Effector memory CD8-positive, alpha-beta T cell (primary cell): Measurements from ENCODE around the gene BIRC5.
"Not testable (repeated sequence)": the region's sequence is repeated elsewhere in the genome, so short reads cannot be mapped to it uniquely, and the experiment has no call there.

Experiments used
- ATAC-seq: fragments of 150-1000 bp; cut with Tn5 transposase; replicated peaks from 2 replicates; pipeline ENCODE4 v1.10.0; 2021; ENCODE audit warnings: mild to moderate bottlenecking, moderate library complexity
- DNase-seq, 3 experiments: peaks; one replicate each; pipeline ENCODE4 v3.0.0; 2021
- H3K27ac Mint-ChIP-seq, 2 donors: one replicate each; pipeline ENCODE4 v1.8.0; 2022; ENCODE audit warnings: mild to moderate bottlenecking in 2 of 2, mixed read lengths in 2 of 2, moderate library complexity in 2 of 2
- H3K27me3 Mint-ChIP-seq, 2 donors: one replicate each; pipeline ENCODE4 v1.8.0; 2022; ENCODE audit warnings: mixed read lengths in 2 of 2
- H3K36me3 Mint-ChIP-seq: one replicate; pipeline ENCODE4 v1.8.0; 2022; ENCODE audit warnings: mild to moderate bottlenecking, moderate library complexity, mixed read lengths; ENCODE audit not compliant: insufficient read depth
- H3K4me1 Mint-ChIP-seq, 2 donors: one replicate each; pipeline ENCODE4 v1.8.0; 2022; ENCODE audit warnings: low read depth in 2 of 2, mixed read lengths in 2 of 2
- H3K4me3 Mint-ChIP-seq, 2 donors: one replicate each; pipeline ENCODE4 v1.8.0; 2022; ENCODE audit warnings: mild to moderate bottlenecking in 2 of 2, mixed read lengths in 2 of 2, moderate library complexity in 2 of 2
- H3K9me3 Mint-ChIP-seq, 2 donors: one replicate each; pipeline ENCODE4 v1.8.0; 2022; ENCODE audit warnings: mixed read lengths in 2 of 2
- total RNA-seq, 9 experiments: gene quantifications; one replicate each; lab custom pipeline; 2026; lab: John Stamatoyannopoulos, UW

BIRC5 gene
- total RNA-seq, result 0.06 to 8.7 (median 0.49) reads per million in 9 experiments

GRCh38 chr17:78214016-78214705 is at the start of gene BIRC5:
BIRC5 (plus strand) TSS chr17:78214253; CDS start chr17:78214317, 64 bp downstream.
- peak; percentile 91 to 92 (median 92) for DNase-seq

GRCh38 chr17:78164748-78165607 is 49.1 kb upstream of the BIRC5 start:
- Mint-ChIP-seq H3K4me3 (no peak overlapping the region), H3K36me3 (peaks cover 3% of the 10 kb centered on the region), H3K27ac (peak overlapping the region in 1 of 2 donors; percentile 76), H3K4me1 (peaks cover 0 to 10% of the 10 kb centered on the region in 2 donors), H3K27me3 (no peaks in the 10 kb centered on the region), H3K9me3 (no peaks in the 10 kb centered on the region)
- DNase-seq (no peak), ATAC-seq (no peak)

More at GRCh38 chr17:78214016-78214705, at the start of gene BIRC5:
- Mint-ChIP-seq H3K27ac (no peak within 1 kb of the TSS), H3K27me3 (no peaks in the 10 kb centered on the region), H3K4me1 (peaks cover 3% of the 10 kb centered on the region in 2 donors), H3K36me3 (peaks cover 2% of the 10 kb centered on the region), H3K4me3 (peak within 1 kb of the TSS; percentile 70 to 74), H3K9me3 (no peaks in the 10 kb centered on the region)
- peak; percentile 100 for ATAC-seq

GRCh38 chr17:78166416-78166815 is 47.6 kb upstream of the BIRC5 start:
- Mint-ChIP-seq H3K27me3 (no peaks in the 10 kb centered on the region), H3K27ac (no peak overlapping the region), H3K36me3 (peaks cover 2% of the 10 kb centered on the region), H3K9me3 (no peaks in the 10 kb centered on the region), H3K4me1 (peaks cover 0 to 13% of the 10 kb centered on the region in 2 donors), H3K4me3 (no peak overlapping the region)
- ATAC-seq (no peak), DNase-seq (no peak)

GRCh38 chr17:78168242-78168902 is 45.7 kb upstream of the BIRC5 start, which contains the start of gene SYNGR2:
SYNGR2 (plus strand) TSS chr17:78168581; CDS start chr17:78168617, 36 bp downstream.
- Mint-ChIP-seq H3K36me3 (peaks cover 15% of the 10 kb centered on the region), H3K4me3 (peak within 1 kb of the TSS; percentile 66 to 74), H3K27me3 (no peaks in the 10 kb centered on the region), H3K27ac (peak within 1 kb of the TSS; percentile 35 to 80), H3K4me1 (peaks cover 18 to 27% of the 10 kb centered on the region in 2 donors), H3K9me3 (no peaks in the 10 kb centered on the region)
- peak; percentile 91 for ATAC-seq
- peak; percentile 85 to 90 (median 87) for DNase-seq

GRCh38 chr17:78168903-78169793 is 44.9 kb upstream of the BIRC5 start:
- H3K4me1 Mint-ChIP-seq, result peaks cover 26 to 35% of the 10 kb centered on the region in 2 donors
- H3K4me3 Mint-ChIP-seq, result peak overlapping the region; percentile 60 to 71
- peaks cover 21% of the 10 kb centered on the region for H3K36me3 Mint-ChIP-seq
- H3K9me3 Mint-ChIP-seq, result no peaks in the 10 kb centered on the region
- H3K27me3 Mint-ChIP-seq, result no peaks in the 10 kb centered on the region
- peak overlapping the region; percentile 35 to 80 for H3K27ac Mint-ChIP-seq
- DNase-seq, result peak in 2 of 3 experiments; percentile 35 to 39
- peak; percentile 62 for ATAC-seq

GRCh38 chr17:78170692-78171590 is 43.1 kb upstream of the BIRC5 start:
- Mint-ChIP-seq H3K36me3 (peaks cover 25% of the 10 kb centered on the region), H3K4me3 (peak overlapping the region; percentile 8 to 51), H3K4me1 (peaks cover 29 to 37% of the 10 kb centered on the region in 2 donors), H3K27me3 (no peaks in the 10 kb centered on the region), H3K27ac (peak overlapping the region; percentile 17 to 68), H3K9me3 (no peaks in the 10 kb centered on the region)
- ATAC-seq (no peak), DNase-seq (no peak)

- Mint-ChIP-seq H3K4me3 (peak overlapping the region in 1 of 2 donors; percentile 17), H3K4me1 (peaks cover 34 to 42% of the 10 kb centered on the region in 2 donors), H3K27ac (peak overlapping the region in 1 of 2 donors; percentile 68), H3K36me3 (peaks cover 27% of the 10 kb centered on the region)
- not testable (repeated sequence) for H3K9me3 Mint-ChIP-seq, H3K27me3 Mint-ChIP-seq, DNase-seq, ATAC-seq
These were observed 42.3 kb upstream of the BIRC5 start for GRCh38 chr17:78171591-78172248.

- no peak for ATAC-seq
- H3K27ac Mint-ChIP-seq, result peak overlapping the region; percentile 88 to 90
- peaks cover 27% of the 10 kb centered on the region for H3K36me3 Mint-ChIP-seq
- H3K9me3 Mint-ChIP-seq, result no peaks in the 10 kb centered on the region
- peak overlapping the region in 1 of 2 donors; percentile 17 for H3K4me3 Mint-ChIP-seq
- H3K27me3 Mint-ChIP-seq, result no peaks in the 10 kb centered on the region
- no peak for DNase-seq
- H3K4me1 Mint-ChIP-seq, result peaks cover 34 to 42% of the 10 kb centered on the region in 2 donors
These were observed 41.6 kb upstream of the BIRC5 start for GRCh38 chr17:78172249-78173051.

- no peaks in the 10 kb centered on the region for H3K27me3 Mint-ChIP-seq
- DNase-seq (no peak), ATAC-seq (peak; percentile 31)
- H3K9me3 Mint-ChIP-seq, result no peaks in the 10 kb centered on the region
- H3K4me3 Mint-ChIP-seq, result peak overlapping the region; percentile 18 to 60
- H3K27ac Mint-ChIP-seq, result peak overlapping the region; percentile 88 to 90
- H3K36me3 Mint-ChIP-seq, result peaks cover 32% of the 10 kb centered on the region
- peaks cover 34 to 42% of the 10 kb centered on the region in 2 donors for H3K4me1 Mint-ChIP-seq
These were observed 40.8 kb upstream of the BIRC5 start for GRCh38 chr17:78173097-78173715.

GRCh38 chr17:78174346-78174869 is 39.6 kb upstream of the BIRC5 start:
- peaks cover 32% of the 10 kb centered on the region for H3K36me3 Mint-ChIP-seq

More at GRCh38 chr17:78174346-78174869, 39.6 kb upstream of the BIRC5 start:
- Mint-ChIP-seq H3K4me1 (peaks cover 34 to 38% of the 10 kb centered on the region in 2 donors), H3K4me3 (peak overlapping the region in 1 of 2 donors; percentile 23), H3K9me3 (no peaks in the 10 kb centered on the region), H3K27ac (peak overlapping the region in 1 of 2 donors; percentile 88), H3K27me3 (no peaks in the 10 kb centered on the region)
- no peak for ATAC-seq
- DNase-seq, result no peak
